GM19099 (cell line): ENCODE results near the gene HENMT1.

ENCODE experiments used
- POLR2A ChIP-seq: IDR thresholded peaks from 3 replicates; pipeline ENCODE4 v1.6.1; 2011; ENCODE audit warnings: low read depth; ENCODE audit not compliant: insufficient read length; ENCODE audit errors: extremely low read depth

The HENMT1 gene

DNA sequence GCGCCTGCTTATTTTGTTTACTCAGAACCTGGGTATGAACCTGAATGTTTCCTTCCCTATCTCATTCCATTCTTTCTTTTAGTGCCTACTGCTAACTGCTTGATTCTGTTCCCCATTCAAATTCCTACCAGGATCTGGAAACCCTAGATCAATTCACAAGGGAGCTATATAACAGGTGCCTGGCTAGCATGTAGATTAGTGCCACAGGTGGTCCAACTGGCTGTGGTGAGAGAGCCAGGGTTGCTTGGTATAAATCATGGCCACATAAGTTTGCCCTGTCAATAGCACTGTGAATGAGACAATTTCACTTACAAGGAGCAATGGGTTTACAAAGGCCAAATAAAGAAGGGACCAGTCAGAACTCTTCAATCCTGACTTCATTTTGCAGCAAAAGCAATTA lies 24.6 kb upstream of the HENMT1 start:
- no peak for TF ChIP-seq POLR2A

DNA sequence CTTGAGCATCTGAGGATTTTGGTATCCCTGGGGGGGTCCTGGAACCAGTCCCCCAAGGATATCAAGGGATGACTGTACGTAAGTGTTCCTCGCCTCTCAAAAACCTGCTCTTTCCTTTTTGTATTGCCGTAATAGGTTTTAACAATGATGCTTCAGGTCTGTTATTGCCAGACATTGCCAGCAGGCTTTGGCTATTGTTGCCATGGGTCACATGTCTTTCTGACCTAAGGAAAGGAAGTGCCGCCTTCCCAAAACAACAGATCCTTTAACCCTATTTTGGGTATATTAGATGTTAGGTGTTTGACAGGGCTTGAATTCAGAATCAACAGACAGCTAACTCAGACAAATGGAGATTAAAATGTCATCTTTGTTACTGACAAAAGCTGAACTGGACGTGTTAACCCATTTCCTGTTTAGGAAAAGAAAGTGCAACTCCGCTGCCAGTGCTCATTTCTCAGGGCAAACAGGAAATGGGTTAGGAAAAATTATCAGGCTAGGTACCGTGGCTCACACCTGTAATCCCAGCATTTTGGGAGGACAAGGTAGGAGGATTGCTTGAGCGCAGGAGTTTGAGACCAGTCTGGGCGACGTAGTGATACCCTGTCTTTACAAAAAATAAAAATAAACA lies 18.8 kb upstream of the HENMT1 start:
- TF ChIP-seq POLR2A: no peak

DNA sequence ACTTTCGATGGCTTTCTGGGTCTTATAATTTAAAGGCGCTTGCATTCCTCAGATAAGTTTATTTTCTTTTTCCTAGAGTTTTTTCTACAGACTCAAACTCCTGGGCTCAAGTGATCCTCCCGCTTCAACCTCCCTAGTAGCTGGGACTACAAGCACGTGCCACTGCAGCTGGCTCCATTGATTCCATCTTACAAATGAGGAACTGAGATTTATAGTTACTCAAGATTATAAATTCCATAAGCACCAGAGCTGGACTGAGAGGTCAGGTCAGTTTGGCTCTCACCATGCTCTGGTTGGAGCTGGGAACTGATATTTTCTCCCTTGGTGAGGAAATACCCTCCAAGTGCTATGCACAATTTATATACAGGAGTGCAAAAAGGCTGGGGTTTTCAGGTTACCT lies 17.8 kb upstream of the HENMT1 start:
- TF ChIP-seq POLR2A: no peak

DNA sequence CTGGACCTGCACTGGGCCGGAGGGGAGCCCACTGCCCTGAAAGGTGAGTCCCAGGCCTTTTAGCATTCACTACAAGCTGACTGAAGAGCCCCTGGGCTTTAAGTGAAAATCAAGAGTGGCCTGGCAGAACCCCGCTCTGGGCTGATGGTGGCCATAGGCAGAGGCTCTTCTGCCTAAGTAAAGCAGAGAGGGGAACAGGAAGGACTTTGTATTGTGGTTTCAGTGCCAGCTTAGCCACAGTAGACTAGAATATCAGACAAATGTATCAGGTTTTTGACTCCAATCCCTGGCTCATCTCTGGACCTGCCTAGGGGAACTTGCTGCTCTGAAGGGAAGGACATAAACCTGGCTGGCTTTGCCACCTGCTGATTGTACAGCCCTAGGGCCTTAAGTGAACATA lies 10.2 kb upstream of the HENMT1 start:
- TF ChIP-seq POLR2A: no peak

DNA sequence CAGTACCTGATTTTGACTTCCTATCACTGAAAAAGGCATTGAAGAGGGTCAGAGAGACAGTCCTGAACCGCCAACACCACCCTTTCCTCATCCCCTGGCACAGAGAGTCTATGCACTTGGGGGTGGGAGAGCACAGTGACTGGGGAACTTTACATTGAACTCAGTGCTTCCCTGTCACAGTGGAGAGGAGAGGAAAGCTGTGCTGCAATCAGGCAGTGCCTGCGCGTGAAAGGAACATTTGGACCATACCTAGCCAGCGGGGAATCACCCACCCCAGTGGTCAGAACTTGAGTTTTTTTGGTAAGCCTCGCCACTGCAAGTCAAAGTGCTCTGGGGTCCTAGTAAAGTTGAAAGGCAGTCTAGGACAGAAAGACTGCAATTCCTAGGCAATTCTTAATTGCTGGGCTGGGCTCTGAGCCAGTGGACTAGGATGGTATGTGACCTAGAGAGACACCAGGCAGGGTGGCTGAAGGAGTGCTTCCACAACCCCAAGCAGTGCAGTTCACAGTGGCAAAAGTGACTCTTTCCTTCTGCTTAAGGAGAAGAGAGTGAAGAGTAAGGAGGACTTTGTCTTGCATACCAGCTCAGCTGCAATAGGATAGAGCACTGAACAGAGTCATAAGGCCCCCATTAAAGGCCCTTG lies 9.4 kb upstream of the HENMT1 start:
- TF ChIP-seq POLR2A: no peak

DNA sequence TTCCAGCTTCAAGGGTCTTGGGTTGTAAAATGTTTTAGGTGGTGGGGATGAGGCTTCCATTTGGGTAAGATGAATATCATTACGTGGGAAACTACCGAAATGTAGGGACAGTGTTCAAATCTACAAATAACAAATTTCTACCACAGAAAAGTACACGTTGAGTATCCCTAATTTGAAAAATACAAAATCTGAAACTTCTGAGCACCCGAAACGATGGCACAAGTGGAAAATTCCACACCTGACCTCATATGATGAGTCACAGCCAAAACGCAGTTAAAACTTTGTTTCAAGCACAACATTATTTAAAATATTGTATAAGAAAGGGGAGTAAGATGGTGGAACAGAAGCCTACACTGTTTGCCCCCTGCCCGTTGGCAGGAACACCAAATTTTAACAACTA lies 8.8 kb upstream of the HENMT1 start:
- TF ChIP-seq POLR2A: no peak

DNA sequence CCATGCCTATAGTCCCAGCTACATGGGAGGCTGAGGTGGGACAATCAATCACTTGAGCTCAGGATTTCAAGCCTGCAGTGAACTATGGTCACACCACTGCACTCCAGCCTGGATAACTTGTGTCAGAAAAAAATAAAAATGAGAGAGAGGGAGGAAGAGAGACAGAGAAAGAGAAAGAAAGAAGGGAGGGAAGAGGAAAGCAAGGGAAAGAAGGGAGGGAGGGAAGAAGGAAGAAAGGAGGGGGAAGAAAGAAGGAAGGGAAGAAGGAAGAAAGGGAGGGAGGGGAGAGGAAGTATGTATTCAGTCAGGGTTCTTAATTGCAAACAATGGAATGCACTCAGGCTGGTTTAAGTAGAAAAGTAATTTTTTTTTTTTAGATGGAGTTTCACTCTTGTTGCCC lies 7.9 kb upstream of the HENMT1 start:
- no peak for TF ChIP-seq POLR2A

DNA sequence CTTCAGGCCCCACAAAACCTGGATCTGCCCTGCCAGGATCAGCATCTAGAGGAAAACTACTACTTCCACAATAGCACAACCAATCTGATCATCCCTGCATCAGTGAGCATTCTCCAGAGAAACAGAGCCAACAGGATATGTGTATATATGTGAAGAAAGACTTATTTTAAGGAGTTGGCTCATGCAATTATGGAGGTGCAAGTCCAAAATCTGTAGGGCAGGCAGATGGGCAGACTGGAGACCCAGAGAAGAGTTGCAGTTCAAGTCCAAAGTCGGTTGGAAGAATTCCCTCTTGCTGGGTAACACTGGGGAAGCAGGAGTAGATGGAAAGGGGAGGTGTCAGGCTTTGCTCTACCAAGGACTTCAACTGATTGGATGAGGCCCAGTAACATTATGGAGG lies 4.9 kb upstream of the HENMT1 start:
- no peak for TF ChIP-seq POLR2A

DNA sequence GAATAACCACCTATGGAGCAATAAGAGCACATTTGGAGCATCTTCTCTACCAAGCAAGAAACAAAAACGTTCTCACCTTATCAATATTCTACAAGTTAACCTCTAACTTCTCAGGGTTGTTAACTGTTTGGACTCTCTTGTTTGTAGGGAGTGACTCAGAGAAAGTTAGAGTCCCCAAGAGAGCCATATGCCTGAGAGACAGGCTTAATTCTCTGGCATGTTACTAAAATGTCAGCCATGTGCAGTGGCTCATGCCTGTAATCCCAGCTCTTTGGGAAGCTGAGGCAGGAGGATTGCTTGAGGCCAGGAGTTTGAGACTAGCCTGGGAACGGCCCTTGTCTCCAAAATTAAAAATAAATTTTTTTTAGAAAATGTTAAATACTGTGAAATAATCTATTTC lies 4.2 kb upstream of the HENMT1 start:
- TF ChIP-seq POLR2A: no peak

DNA sequence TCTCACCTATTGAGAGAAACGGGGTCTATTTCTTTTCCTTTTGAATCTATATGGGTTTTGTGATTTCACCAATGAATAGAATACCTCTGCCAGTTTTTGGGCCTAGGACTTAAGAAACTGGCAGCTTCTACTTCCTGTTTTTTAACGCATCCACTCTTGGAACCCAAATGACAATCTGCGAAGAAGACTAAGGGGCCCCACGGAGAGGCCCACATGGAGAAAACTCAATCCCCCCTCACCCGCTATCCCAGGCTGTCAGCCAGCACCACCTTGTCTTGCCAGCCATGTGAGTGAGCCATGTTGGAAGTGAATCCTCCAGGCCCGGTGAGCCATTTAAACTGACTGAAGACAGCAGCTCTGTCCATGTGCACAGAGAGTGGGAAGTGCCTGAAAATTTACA lies 3.6 kb upstream of the HENMT1 start:
- no peak for TF ChIP-seq POLR2A

DNA sequence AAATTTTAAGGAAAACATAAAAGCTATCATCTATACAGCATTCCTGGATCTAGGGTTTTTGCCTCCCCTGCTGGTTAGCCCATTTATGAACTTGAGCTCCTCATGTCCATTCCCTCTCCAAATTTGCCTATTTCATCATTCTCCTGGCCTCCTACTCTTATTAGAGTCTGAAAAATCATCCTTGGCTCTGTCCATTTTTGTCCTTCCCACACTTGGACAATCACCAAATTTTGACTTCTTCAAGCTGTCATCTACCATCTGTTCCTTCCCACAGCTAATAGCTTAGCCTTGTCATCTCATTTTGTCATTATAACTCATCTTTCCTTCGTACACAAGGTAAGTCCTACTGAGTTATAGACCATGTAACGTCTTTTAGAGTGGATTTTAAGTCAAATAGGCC lies 2.2 kb upstream of the HENMT1 start:
- TF ChIP-seq POLR2A: no peak

DNA sequence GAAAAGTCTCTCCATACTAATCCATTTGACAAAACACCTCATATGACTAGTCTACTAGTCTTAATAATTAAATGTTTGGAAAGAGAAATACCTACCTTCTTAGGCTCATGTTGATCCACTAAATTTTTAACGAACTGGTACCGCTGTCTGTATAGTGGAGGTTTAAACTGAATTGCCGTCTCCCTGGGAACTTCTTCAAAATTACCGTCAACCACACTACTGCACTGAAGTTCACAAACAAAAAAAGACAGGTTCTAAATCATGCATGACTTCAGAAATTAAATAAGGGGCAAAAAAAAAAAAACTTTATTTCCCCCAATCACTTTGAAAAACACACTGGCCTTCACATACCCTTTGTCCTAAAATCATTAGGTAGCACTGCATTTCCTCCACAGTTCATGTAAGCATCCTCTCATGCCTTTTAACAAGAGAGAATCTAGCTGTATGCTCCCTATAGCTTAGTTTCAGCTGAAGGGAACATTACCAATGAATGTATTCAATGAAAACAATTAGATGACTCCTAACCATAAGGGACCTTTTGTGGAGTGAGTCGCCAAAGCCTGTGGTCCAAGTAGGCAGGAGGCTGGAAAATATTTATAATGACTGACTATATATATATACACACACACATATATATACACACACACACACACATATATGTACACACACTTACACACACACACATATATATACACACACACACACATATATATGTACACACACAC lies 3.4 kb downstream of the HENMT1 start:
- no peak for TF ChIP-seq POLR2A

DNA sequence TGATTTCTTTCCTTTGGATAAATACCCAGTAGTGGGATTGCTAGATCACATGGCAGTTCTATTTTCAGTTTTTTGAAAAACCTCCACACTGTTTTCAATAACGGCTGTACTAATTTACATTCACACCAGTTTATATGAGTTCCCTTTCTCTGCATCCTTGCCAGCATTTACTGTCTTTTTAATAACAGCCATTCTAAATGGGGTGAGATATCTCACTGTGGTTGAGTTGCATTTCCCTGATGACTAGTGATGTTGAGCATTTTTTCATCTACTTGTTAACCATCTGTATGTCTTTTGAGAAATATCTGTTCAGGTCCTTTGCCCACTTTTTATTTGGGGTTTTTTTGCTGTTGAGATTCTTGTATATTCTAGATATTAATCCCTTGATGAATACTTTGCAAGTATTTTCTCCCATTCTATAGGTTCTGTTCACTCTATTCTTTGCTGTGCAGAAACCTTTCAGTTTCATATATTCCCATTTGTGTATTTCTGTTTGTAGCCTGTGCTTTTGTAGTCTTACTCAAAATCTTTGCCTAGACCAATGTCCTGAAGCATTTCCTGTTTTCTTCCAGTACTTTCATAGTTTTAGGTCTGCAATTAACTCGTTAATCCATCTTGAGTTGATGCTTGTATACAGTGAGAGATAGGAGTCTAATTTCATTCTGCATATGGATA lies 7.3 kb downstream of the HENMT1 start:
- no peak for TF ChIP-seq POLR2A

DNA sequence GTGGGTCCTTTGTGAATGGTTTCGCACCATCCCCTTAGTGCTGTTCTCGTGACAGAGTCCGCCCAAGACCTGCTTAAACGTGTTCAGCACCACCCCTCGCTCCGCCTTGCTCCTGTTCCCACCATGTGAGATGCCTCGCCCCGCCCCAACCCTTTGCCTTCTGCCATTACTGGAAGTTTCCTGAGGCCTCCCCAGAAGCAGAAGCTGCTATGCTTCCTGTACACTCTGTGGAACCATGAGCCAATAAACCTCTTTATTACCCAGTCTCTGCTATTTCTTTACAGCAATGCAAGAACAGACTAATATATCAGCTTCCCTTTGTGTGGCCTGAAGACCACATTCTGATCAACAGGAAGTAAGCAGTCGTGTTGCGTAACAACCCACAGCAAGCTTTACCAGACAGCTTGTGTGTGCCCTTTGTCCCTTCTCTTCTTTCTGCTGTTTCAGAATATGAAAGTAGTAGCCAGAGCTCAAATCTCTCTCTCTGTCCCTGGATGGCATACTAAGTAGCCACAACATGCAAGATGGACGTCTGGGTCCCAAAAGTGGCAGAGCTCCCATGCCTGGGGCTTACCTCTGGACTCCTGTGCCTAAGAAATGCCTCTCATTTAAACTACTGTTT lies 14.1 kb downstream of the HENMT1 start:
- TF ChIP-seq POLR2A: no peak

DNA sequence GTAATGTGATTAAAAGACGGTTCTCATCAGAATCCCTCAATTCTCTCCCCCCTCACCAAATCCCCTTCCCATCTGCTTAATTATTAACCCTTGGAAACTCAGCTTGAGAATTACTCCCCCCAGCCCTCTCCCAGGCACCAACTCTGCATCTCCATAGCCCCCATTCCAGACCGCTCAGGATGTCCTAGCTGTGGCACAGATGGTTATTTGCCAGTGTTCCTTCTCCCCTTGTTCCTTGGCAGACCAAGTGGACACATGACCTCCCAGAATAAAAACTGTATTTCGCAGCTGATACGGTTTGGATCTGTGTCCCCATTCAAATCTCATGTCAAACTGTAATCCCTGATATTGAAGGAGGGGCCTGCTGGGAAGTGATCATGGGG lies 14.6 kb downstream of the HENMT1 start:
- TF ChIP-seq POLR2A: no peak
